Stimulated activated CD4-positive, alpha-beta T cell treated with anti-CD3 and anti-CD28 coated beads, Interleukin-4, amount 100 ng/mL, for 1 hour (primary cell): ENCODE results near the gene HPCAL4.

ENCODE experiments used
- DNase-seq: peaks from one replicate; pipeline ENCODE4 v3.0.0-alpha.2; 2020

HPCAL4 gene

GRCh38 chr1:39646232-39647081 lies 44.8 kb downstream of the HPCAL4 start:
- no peak for DNase-seq

GRCh38 chr1:39645411-39646043 lies 45.7 kb downstream of the HPCAL4 start:
- no peak for DNase-seq

- DNase-seq, result no peak
Observed at GRCh38 chr1:39643705-39644104, 47.5 kb downstream of the HPCAL4 start.

DNA sequence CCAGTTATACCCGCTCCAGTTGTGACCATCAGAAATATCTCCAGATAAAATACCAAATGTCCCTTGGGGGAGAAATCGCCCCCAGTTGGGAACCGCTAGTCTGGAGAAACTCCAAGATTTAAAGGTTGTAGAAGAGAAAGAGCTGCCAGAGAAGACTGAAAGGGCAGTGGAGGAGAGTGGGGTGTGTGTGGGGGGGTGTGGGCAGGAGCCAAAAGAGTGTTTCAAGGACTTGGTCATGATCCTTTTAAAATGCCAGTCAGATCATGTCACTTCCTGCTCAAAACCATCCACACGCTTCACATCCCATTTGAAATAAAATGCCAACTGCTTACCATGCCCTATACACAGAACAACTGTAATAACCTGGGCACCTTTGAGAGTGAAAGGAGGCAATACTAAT lies 48.4 kb downstream of the HPCAL4 start:
- DNase-seq, result no peak

- no peak for DNase-seq
Observed at GRCh38 chr1:39640861-39641260, 50.4 kb downstream of the HPCAL4 start.

DNA sequence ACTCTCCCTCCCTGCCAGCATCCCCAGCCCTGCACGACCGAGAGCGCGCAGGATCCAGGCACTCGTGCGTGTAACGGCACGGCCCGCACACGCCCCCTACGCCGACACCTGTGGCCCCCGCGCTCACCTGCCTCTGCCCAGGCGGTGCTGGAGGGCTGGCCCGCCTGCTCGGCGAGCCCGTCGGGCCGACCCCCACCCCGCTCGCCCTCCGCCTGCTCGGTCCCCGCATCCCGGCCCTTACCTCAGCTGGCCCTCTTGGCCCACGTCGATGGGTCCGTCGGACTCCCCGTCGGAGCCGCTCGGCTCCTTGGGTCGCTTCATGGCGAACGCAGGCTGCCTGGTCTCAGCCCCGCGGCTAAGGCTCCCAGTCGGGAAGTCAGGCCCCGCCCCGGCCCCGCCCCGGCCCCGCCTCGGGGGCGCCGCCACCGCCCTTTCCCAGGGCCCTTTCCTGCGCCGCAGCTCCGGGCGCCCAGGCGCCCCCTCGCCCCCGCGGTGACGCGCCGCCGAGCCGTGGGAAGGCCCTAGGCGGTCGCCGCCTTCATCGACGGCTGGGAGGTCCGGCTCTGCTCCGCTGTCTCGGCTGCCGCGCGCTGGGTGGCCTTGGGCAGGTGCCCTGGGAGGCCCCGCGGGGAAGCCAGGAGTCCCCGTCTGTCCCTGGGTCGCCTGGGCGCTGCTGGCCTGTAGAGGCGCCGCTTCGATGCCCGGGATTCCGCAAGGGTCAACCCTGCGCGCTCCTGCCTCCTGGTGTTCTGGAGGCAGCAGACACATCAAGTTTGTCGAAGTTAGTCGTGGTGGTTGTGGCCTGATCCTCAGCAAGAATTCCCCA lies 51.7 kb downstream of the HPCAL4 start, which contains the start of gene HEYL:
Gene HEYL, minus strand, starts transcription at position 339 of the 826 bp plus-strand sequence. Its CDS starts 18 bp downstream, at position 321.
- peak; percentile 75 for DNase-seq

DNA sequence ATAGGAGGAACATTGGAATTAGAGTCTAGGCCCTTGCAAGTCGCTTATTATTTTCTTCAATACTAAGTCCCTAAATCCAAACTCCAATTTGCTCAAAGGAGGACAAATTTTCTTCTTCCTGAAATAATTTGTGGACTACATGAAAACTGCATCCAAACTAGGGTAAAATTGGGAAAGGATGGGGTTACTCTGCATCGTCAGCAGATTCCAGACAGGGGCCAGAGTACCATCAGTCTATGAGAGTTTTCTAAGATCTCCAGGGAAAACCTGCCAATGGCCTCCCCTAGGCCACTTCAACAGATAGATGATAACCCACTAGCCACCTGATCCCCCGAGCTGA lies 52.3 kb downstream of the HPCAL4 start:
- no peak for DNase-seq

GRCh38 chr1:39637361-39637760 lies 53.9 kb downstream of the HPCAL4 start:
- no peak for DNase-seq

GRCh38 chr1:39635871-39636210 lies 55.4 kb downstream of the HPCAL4 start:
- DNase-seq, result no peak

DNA sequence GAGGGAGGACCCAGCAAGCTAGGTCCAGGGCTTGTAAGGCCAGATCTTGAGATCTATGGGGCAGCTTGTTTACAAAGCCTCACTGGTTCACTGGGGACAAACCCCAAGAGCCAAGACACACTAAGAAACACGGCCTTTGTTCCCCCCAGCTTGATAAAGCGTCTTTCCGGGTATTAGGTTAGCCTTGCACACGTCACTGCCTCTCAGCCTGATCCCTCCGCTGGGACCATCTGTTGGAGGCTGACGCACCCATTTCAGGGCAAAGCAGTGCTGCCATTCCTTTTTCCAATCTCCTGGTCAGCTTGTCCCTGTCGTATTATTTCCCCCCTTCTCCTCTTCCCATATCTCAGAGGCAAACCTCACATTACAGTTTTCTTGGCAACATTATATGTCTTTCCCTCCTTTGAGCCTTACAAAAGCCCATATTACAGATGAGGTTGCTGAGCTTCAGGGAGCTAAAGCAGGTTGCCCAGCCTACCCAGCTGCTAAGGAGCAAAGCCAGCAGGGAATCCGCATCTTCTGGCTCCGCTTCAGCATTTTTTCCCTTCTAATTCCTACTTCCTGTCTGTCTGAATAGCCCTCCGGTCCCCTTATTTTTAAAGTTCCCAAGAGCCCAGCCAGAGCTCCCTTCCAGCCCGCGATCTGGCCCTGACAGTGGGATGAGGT lies 55.9 kb downstream of the HPCAL4 start:
- DNase-seq, result no peak

DNA sequence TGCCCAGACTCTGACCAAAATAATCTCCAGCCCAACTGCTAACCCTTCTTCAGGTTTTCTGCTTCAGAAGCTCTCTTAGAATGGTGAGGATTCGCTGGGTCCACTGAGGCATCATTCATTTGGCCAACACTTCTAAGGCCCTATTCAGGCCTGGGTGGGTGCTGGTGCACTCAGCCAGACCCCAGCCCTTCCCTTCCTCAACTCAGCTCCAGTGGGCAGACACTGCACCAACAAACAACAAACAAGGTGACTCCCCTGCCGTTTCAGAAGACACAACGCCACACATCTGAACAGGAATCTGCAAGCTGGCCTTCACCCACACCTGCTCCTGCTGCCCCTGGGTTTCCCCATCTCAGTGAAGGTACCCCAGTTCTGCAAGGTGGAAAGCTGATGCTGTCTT lies 57.8 kb downstream of the HPCAL4 start:
- DNase-seq, result no peak

DNA sequence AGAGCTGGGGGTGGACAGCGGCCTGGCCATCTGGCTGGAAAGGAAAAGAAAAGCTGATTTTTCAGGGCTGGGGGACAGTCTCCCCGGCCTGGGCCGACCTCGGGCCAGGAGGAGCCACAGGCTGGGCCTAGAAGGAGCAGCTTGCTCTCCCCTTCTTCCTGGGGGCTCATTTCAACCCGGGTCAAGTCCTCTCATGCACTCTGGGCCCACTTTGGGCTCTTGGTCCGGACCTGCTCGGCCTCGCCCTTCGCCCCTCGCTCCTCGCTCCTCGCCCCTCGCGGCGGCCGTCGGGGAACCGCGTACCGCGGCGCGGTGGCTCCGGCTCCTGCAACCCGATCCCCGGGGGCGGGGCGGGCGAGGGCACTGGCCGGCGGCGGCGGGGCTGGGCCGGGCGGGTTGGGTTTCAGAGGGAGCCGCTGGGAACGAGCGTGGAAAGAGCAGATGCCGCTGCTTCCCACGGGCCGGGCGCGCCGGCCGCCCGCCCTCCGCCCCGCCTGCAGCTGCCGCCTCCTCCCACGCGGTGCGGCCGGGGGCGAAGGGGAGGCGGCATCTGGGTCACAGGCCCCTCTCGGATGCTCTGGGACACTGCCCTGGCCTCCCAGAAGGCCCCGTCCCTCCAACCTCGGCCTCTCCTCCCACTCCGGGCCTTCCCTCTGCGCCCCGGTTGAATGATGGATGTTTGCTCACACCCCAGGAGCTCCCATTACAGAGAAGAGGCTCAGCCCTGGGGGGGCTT lies 58.4 kb downstream of the HPCAL4 start:
- DNase-seq, result no peak

- DNase-seq, result no peak
Observed at GRCh38 chr1:39632323-39632681, 58.9 kb downstream of the HPCAL4 start.

GRCh38 chr1:39631361-39632322 lies 59.6 kb downstream of the HPCAL4 start:
- no peak for DNase-seq

DNA sequence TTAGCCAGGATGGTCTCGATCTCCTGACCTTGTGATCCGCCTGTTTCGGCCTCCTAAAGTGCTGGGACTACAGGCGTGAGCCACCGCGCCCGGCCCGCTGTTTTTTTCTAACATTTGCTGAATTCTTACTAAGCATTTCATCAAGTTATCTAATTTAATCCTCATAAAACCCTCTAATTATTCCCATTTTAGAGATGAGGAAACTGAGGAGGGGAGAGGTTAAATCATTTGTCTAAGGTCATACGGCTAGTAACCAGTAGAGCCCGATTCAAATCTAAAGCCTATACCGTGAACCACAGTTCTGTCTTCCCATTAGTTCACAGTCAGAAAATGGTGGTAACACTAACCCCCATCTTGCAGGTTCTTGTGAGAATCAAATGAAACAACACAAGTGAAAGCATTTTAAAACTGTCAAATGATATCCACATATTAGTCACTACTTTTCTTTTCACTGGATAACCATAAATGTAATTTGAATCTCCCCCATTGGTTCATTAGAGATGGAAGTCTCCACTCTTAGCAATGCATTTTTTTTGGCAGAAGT lies 62.4 kb downstream of the HPCAL4 start:
- DNase-seq, result no peak
